H1 (cell line): ENCODE results near the gene CTSL. TPM values are rescaled to one million over a fixed set of nuclear protein-coding genes. Genes with fewer than 3 reads are reported as not detected.

Experiments used
- CTCF ChIA-PET: fragments of 300-600 bp; sonication (Branson Sonifier 250); formaldehyde crosslinking; loops from one replicate; lab custom pipeline; 2021; ENCODE audit not compliant: partially characterized antibody; lab: Charles Lee
- POLR2A ChIA-PET: fragments of 300-600 bp; sonication (Branson Sonifier 250); formaldehyde crosslinking; loops from one replicate; lab custom pipeline; 2021; ENCODE audit warnings: inconsistent platforms; ENCODE audit not compliant: partially characterized antibody; lab: Charles Lee
- DNase-seq, 2 experiments: peaks; one replicate each; pipeline versions ENCODE4 v3.0.0 to v3.0.0-alpha.2; 2010 to 2022; ENCODE audit warnings: low spot score in 2 of 2, low read depth in 1 of 2, mixed read lengths in 1 of 2
- FAIRE-seq: peaks from 2 replicates; lab custom pipeline; 2011; peaks lifted over from hg19 to GRCh38; lab: Jason Lieb, UNC
- H2AFZ ChIP-seq: 2 replicates; pipeline ENCODE4 v1.8.1; 2012; ENCODE audit warnings: low read length, inconsistent platforms
- H2AK5ac ChIP-seq: 2 replicates; pipeline ENCODE4 v1.6.1; 2013; ENCODE audit warnings: low read depth, low read length
- H2BK120ac ChIP-seq: replicated peaks from 2 replicates; pipeline ENCODE3; 2013; ENCODE audit warnings: low read depth, low read length, inconsistent platforms
- H2BK12ac ChIP-seq: 2 replicates; pipeline ENCODE4 v1.6.1; 2013; ENCODE audit warnings: low read depth, low read length
- H2BK15ac ChIP-seq: 2 replicates; pipeline ENCODE4 v1.6.1; 2013; ENCODE audit warnings: low read length
- H2BK20ac ChIP-seq: 2 replicates; pipeline ENCODE4 v1.6.1; 2013; ENCODE audit warnings: low read length
- H2BK5ac ChIP-seq: 2 replicates; pipeline ENCODE4 v1.6.1; 2013; ENCODE audit warnings: low read depth, low read length
- H3K14ac ChIP-seq: 2 replicates; pipeline ENCODE4 v1.6.1; 2013; ENCODE audit warnings: inconsistent platforms; ENCODE audit not compliant: insufficient read length
- H3K18ac ChIP-seq: 2 replicates; pipeline ENCODE4 v1.6.1; 2013; ENCODE audit warnings: low read length; ENCODE audit errors: extremely low read depth
- H3K23ac ChIP-seq: 2 replicates; pipeline ENCODE4 v1.6.1; 2013; ENCODE audit warnings: inconsistent platforms; ENCODE audit not compliant: insufficient read length
- H3K23me2 ChIP-seq: 2 replicates; pipeline ENCODE4 v1.6.1; 2013; ENCODE audit warnings: low read depth, low read length
- H3K27ac ChIP-seq: 2 replicates; pipeline ENCODE4 v1.6.1; 2011; ENCODE audit warnings: low read depth, low read length, inconsistent platforms
- H3K27me3 ChIP-seq, 4 experiments: replicated peaks in 1 of 4; 1 replicate in 1 of 4; 2 replicates in 3 of 4; pipeline versions ENCODE4 v1.6.1 to v1.8.1; 2011 to 2013; ENCODE audit warnings: low read length in 3 of 4, mild to moderate bottlenecking in 3 of 4, inconsistent platforms in 2 of 4, mixed read lengths in 2 of 4, moderate library complexity in 1 of 4; ENCODE audit not compliant: control insufficient read depth in 3 of 4, insufficient read depth in 3 of 4; ENCODE audit errors: extremely low read depth in 1 of 4
- H3K36me3 ChIP-seq, 4 experiments: 2 replicates each; pipeline versions ENCODE4 v1.6.1 to v1.8.1; 2011 to 2013; ENCODE audit warnings: mild to moderate bottlenecking in 4 of 4, low read length in 3 of 4, moderate library complexity in 2 of 4, control low read depth in 1 of 4, inconsistent platforms in 1 of 4; ENCODE audit not compliant: insufficient read depth in 4 of 4, control insufficient read depth in 2 of 4
- H3K4ac ChIP-seq: replicated peaks from 2 replicates; pipeline ENCODE3; 2013; ENCODE audit warnings: low read length, low read depth, mixed read lengths, inconsistent platforms; ENCODE audit not compliant: insufficient read length
- H3K4me1 ChIP-seq, 4 experiments: replicated peaks in 1 of 4; 1 replicate in 1 of 4; 2 replicates in 3 of 4; pipeline versions ENCODE4 v1.6.1 to v1.8.1; 2011 to 2013; ENCODE audit warnings: low read length in 3 of 4, inconsistent platforms in 2 of 4, mixed read lengths in 1 of 4; ENCODE audit not compliant: insufficient read depth in 4 of 4, control insufficient read depth in 3 of 4
- H3K4me2 ChIP-seq, 2 experiments: 2 replicates each; pipeline versions ENCODE4 v1.6.1 to v1.8.1; 2011 to 2013; ENCODE audit warnings: low read depth in 2 of 2, low read length in 2 of 2, control low read depth in 1 of 2, inconsistent platforms in 1 of 2, mild to moderate bottlenecking in 1 of 2; ENCODE audit not compliant: insufficient read depth in 1 of 2
- H3K4me3 ChIP-seq, 4 experiments: fragments of 200-600, 300-600 bp in 1 of 4; sonication (generic), shearing (Covaris generic), sonication (Bioruptor Twin) in 1 of 4; 2 replicates each; pipeline versions ENCODE4 v1.5.1 to v1.8.1; 2011 to 2016; ENCODE audit warnings: low read length in 4 of 4, low read depth in 3 of 4, control low read depth in 2 of 4, inconsistent platforms in 2 of 4, mild to moderate bottlenecking in 2 of 4, mixed read lengths in 1 of 4, moderate library complexity in 1 of 4; ENCODE audit not compliant: insufficient read depth in 2 of 4; ENCODE audit errors: extremely low read depth in 1 of 4
- H3K56ac ChIP-seq: replicated peaks from 2 replicates; pipeline ENCODE3; 2013; ENCODE audit warnings: low read depth, mild to moderate bottlenecking, mixed read lengths, low read length, inconsistent platforms; ENCODE audit not compliant: insufficient read length
- H3K79me1 ChIP-seq: 2 replicates; pipeline ENCODE4 v1.6.1; 2013; ENCODE audit warnings: low read depth, low read length, control low read depth
- H3K79me2 ChIP-seq, 2 experiments: 2 replicates each; pipeline versions ENCODE4 v1.6.1 to v1.8.1; 2012 to 2013; ENCODE audit warnings: low read length in 2 of 2, mild to moderate bottlenecking in 2 of 2, inconsistent platforms in 1 of 2; ENCODE audit not compliant: insufficient read depth in 2 of 2, control insufficient read depth in 1 of 2
- H3K9ac ChIP-seq, 4 experiments: replicated peaks in 1 of 4; 1 replicate in 1 of 4; 2 replicates in 3 of 4; pipeline versions ENCODE4 v1.6.1 to v1.8.1; 2011 to 2013; ENCODE audit warnings: low read depth in 3 of 4, low read length in 3 of 4, control low read depth in 2 of 4, mild to moderate bottlenecking in 2 of 4, moderate library complexity in 2 of 4, inconsistent platforms in 1 of 4; ENCODE audit errors: extremely low read depth in 1 of 4
- H3K9me3 ChIP-seq, 2 experiments: 2 replicates each; pipeline versions ENCODE4 v1.6.1 to v1.8.1; 2012 to 2013; ENCODE audit warnings: mild to moderate bottlenecking in 2 of 2, moderate library complexity in 2 of 2, control low read depth in 1 of 2, inconsistent platforms in 1 of 2, low read depth in 1 of 2, low read length in 1 of 2, mixed read lengths in 1 of 2; ENCODE audit not compliant: insufficient read depth in 2 of 2
- H4K20me1 ChIP-seq, 2 experiments: replicated peaks in 1 of 2; 2 replicates each; pipeline versions ENCODE3 to v1.8.1; 2011 to 2013; ENCODE audit warnings: inconsistent platforms in 2 of 2, low read length in 2 of 2, mild to moderate bottlenecking in 1 of 2; ENCODE audit not compliant: insufficient read depth in 2 of 2, control insufficient read depth in 1 of 2
- H4K5ac ChIP-seq: 2 replicates; pipeline ENCODE4 v1.6.1; 2013; ENCODE audit warnings: low read length, low read depth, mixed read lengths, inconsistent platforms; ENCODE audit not compliant: insufficient read length
- H4K8ac ChIP-seq: 2 replicates; pipeline ENCODE4 v1.8.0; 2013; ENCODE audit warnings: mild to moderate bottlenecking, moderate library complexity, low read length, inconsistent platforms; ENCODE audit not compliant: insufficient read depth; ENCODE audit errors: extremely low read depth
- H4K91ac ChIP-seq: replicated peaks from 2 replicates; pipeline ENCODE3; 2013; ENCODE audit warnings: low read length, mixed read lengths, inconsistent platforms; ENCODE audit not compliant: insufficient read length
- ASH2L ChIP-seq: fragments of 200-600, 300-600 bp; sonication (generic); IDR thresholded peaks from one replicate; pipeline ENCODE4 v1.7.1; 2017; ENCODE audit warnings: low read length
- CHD2 ChIP-seq: IDR thresholded peaks from 2 replicates; pipeline ENCODE4 v1.6.1; 2012; ENCODE audit warnings: low read length, improper control_type of control experiment
- EGR1 ChIP-seq: IDR thresholded peaks from 2 replicates; pipeline ENCODE4 v1.6.1; 2011; ENCODE audit warnings: low read depth, low read length, borderline replicate concordance
- POU5F1 ChIP-seq: IDR thresholded peaks from 2 replicates; pipeline ENCODE4 v1.6.1; 2011; ENCODE audit warnings: low read depth, mild to moderate bottlenecking, low read length, moderate library complexity
- RAD21 ChIP-seq, 2 experiments: IDR thresholded peaks in 1 of 2; conservative IDR thresholded peaks in 1 of 2; 2 replicates each; pipeline ENCODE4 v1.6.1; 2011; ENCODE audit warnings: low read depth in 2 of 2, low read length in 2 of 2, improper control_type of control experiment in 1 of 2, inconsistent platforms in 1 of 2, mild to moderate bottlenecking in 1 of 2, moderate library complexity in 1 of 2
- TAF1 ChIP-seq: IDR thresholded peaks from 2 replicates; pipeline ENCODE4 v1.6.1; 2011; ENCODE audit warnings: mild to moderate bottlenecking, low read depth, low read length
- TEAD4 ChIP-seq: IDR thresholded peaks from 2 replicates; pipeline ENCODE4 v1.6.1; 2012; ENCODE audit warnings: low read depth, low read length, inconsistent platforms, mixed read lengths
- WGBS, 2 experiments: shearing (Covaris generic) in 1 of 2; methylation state at CpG; one replicate each; pipeline versions ENCODE4 v1.1.6 to v1.1.7; 2013 to 2015; ENCODE audit warnings: low lambda C conversion rate in 2 of 2, mixed read lengths in 2 of 2, inconsistent platforms in 1 of 2, low coverage in 1 of 2, missing lambda C conversion rate in 1 of 2; ENCODE audit not compliant: insufficient replicate concordance in 2 of 2, insufficient coverage in 1 of 2, insufficient read length in 1 of 2; ENCODE audit errors: extremely low coverage in 1 of 2, missing lambda C conversion rate in 1 of 2; 5-methylcytosine and 5-hydroxymethylcytosine counted together
- polyA plus RNA-seq, 7 experiments: library from polyadenylated mRNA; depleted of rRNA in 3 of 7; stranded (reverse) in 5 of 7; unstranded in 2 of 7; fragments of >200 nt in 5 of 7; fragments of 200-250 nt in 2 of 7; gene quantifications; 1 replicate in 5 of 7; 2 replicates in 1 of 7; 4 replicates in 1 of 7; pipeline versions ENCODE4 v1.2.1 to v1.2.3, GENCODE V29; 2011 to 2013; ENCODE audit warnings: missing spikeins in 2 of 7, mixed read lengths in 2 of 7
- total RNA-seq: library from RNA; stranded (reverse); fragmentation: NEBNext Ultra II Directional; extraction: Animal tissue kit (Norgen Biotek cat#: 25700); gene quantifications from 2 replicates; pipeline ENCODE4 v1.2.1, GENCODE V29; 2021

The CTSL gene
- total and polyA plus RNA-seq, 2 of the 8 experiments (the other 6 are each of a cell fraction or from before 2014, with no cell fraction given) = 34.2 to 38.2 TPM

DNA sequence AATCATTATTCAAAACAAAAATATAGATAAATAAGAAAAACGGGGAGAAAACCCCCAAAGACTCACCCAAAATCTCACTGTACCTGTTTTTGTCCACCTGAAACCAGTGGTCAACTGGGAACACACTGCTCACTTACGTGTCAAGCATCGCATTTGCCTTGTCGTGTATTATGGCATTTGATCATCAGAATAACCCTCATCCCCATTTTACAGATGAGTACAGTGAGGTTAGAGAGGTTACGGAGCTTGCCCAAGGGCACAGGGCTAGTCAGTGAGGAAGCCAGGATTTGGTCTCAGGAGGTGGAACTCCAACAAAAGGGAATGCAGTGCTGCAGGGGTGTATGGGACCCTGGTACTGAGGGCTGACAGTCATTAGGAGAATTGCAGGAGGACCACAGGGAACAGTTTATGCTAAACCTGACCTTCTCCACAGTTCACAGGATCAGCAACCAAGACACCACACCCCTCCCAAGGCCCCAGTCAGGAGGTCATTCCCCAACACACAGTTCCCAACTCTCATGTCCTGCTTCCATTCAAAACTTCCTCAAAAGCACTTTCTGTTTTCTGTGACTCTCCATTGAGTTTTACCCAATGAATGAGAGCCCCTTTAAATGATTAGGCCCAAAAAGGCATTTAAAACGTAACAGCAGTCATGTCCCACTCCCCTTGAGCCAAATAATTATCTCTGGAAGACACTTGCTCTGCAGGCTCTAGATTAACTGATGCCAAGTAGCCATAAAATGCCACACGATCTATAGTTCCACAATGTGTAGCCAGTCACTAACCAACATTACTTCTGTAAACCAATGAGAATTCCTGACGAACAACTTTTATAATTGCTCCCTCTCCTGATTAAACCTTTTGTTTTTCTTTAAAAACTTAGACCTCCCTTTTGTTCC is 50.8 kb downstream of the CTSL start:
- H3K14ac ChIP-seq = no peak overlapping the region
- no peak overlapping the region for H3K9ac ChIP-seq
- H3K79me1 ChIP-seq = no peaks in the 10 kb centered on the region
- TF ChIP-seq EGR1 (no peak), TAF1 (no peak), TEAD4 (no peak), POU5F1 (no peak), CHD2 (no peak), RAD21 (IDR thresholded peaks at IDR 0.05 in 1 of 2, conservative IDR thresholded peaks at IDR 0.05 in 1 of 2; ENCODE audit: low read depth in 2 of 2, low read length in 2 of 2) (no peak), ASH2L (no peak)
- H3K23ac ChIP-seq = no peak overlapping the region
- H3K18ac ChIP-seq = no peak overlapping the region
- no peak overlapping the region for H2BK120ac ChIP-seq
- no peaks in the 10 kb centered on the region for H3K36me3 ChIP-seq
- no peak overlapping the region for H2BK5ac ChIP-seq
- ChIA-PET CTCF (no interaction called here), POLR2A (no interaction called here)
- H2BK12ac ChIP-seq = no peak overlapping the region
- no peak overlapping the region for H3K4ac ChIP-seq
- no peaks in the 10 kb centered on the region for H4K20me1 ChIP-seq
- H2AK5ac ChIP-seq = no peak overlapping the region
- WGBS, 2 experiments = 91% methylated on average over 8 of the region's 8 CpGs; no CpG with 5 or more reads in 1 of the 2 experiments
- H4K91ac ChIP-seq = no peak overlapping the region
- no peak overlapping the region for H3K27ac ChIP-seq
- H3K56ac ChIP-seq = no peak overlapping the region
- H3K4me2 ChIP-seq = no peak overlapping the region
- H4K8ac ChIP-seq = no peak overlapping the region
- no peak overlapping the region for H4K5ac ChIP-seq
- H2BK20ac ChIP-seq = no peak overlapping the region
- DNase-seq = no peak
- peaks cover 5 to 8% of the 10 kb centered on the region in 2 experiments for H3K9me3 ChIP-seq
- no peaks in the 10 kb centered on the region for H3K23me2 ChIP-seq
- FAIRE-seq = no peak
- no peak overlapping the region for H2AFZ ChIP-seq
- H3K27me3 ChIP-seq = no peaks in the 10 kb centered on the region
- no peak overlapping the region for H2BK15ac ChIP-seq
- H3K79me2 ChIP-seq = no peaks in the 10 kb centered on the region
- H3K4me1 ChIP-seq = no peaks in the 10 kb centered on the region
- H3K4me3 ChIP-seq = no peak overlapping the region
